Bronchial epithelial cell (primary cell): ENCODE results near the gene GPR161. TPM values are rescaled to one million over a fixed set of nuclear protein-coding genes. Genes with fewer than 3 reads are reported as not detected.

Experiments
- DNase-seq: peaks from one replicate; pipeline ENCODE4 v3.0.0-alpha.2; 2010; ENCODE audit warnings: low read depth
- FAIRE-seq: peaks from 2 replicates; lab custom pipeline; 2011; peaks lifted over from hg19 to GRCh38; lab: Jason Lieb, UNC
- H3K27me3 ChIP-seq: 2 replicates; pipeline ENCODE4 v1.5.1; 2011; ENCODE audit warnings: low read length; ENCODE audit not compliant: control insufficient read depth, insufficient read depth
- H3K36me3 ChIP-seq: 2 replicates; pipeline ENCODE4 v1.5.1; 2011; ENCODE audit warnings: low read length; ENCODE audit not compliant: control insufficient read depth, insufficient read depth
- H3K4me3 ChIP-seq: 2 replicates; pipeline ENCODE4 v1.5.1; 2011; ENCODE audit warnings: mild to moderate bottlenecking, low read depth, low read length, control low read depth
- CTCF ChIP-seq: IDR thresholded peaks from 2 replicates; pipeline ENCODE4 v1.5.1; 2011; ENCODE audit warnings: mild to moderate bottlenecking, moderate library complexity, low read length, control low read depth, inconsistent platforms; ENCODE audit not compliant: insufficient read depth, severe bottlenecking
- total RNA-seq: library from RNA; depleted of rRNA; stranded (reverse); fragments of >200 nt; gene quantifications from 2 replicates; pipeline ENCODE4 v1.2.1, GENCODE V29; 2014

GPR161 gene
- total RNA-seq, 1 donor from 2014 or later, result 8.2 TPM

GRCh38 chr1:168112673-168113305 lies 23.9 kb downstream of the GPR161 start:
- FAIRE-seq (peak; percentile 79), DNase-seq (peak; percentile 97)
- Histone ChIP-seq H3K36me3 (no peaks in the 10 kb centered on the region), H3K4me3 (no peak overlapping the region), H3K27me3 (no peaks in the 10 kb centered on the region)
- TF ChIP-seq CTCF, result no peak

- TF ChIP-seq CTCF, result no peak
- no peaks in the 10 kb centered on the region for H3K27me3 ChIP-seq
- no peak overlapping the region for H3K4me3 ChIP-seq
- DNase-seq, result peak; percentile 73
- FAIRE-seq, result no peak
- no peaks in the 10 kb centered on the region for H3K36me3 ChIP-seq
These were observed 25.7 kb downstream of the GPR161 start for GRCh38 chr1:168110896-168111545.

GRCh38 chr1:168106274-168106673 lies 30.5 kb downstream of the GPR161 start:
- FAIRE-seq (no peak), DNase-seq (no peak)
- Histone ChIP-seq H3K36me3 (peaks cover 1% of the 10 kb centered on the region), H3K27me3 (no peaks in the 10 kb centered on the region), H3K4me3 (no peak overlapping the region)
- no peak for TF ChIP-seq CTCF

GRCh38 chr1:168105846-168106245 lies 30.9 kb downstream of the GPR161 start:
- H3K27me3 ChIP-seq, result no peaks in the 10 kb centered on the region
- no peak overlapping the region for H3K4me3 ChIP-seq
- no peak for FAIRE-seq
- no peak for TF ChIP-seq CTCF
- H3K36me3 ChIP-seq, result peaks cover 1% of the 10 kb centered on the region
- DNase-seq, result no peak

- H3K27me3 ChIP-seq, result no peaks in the 10 kb centered on the region
- peak; percentile 87 for FAIRE-seq
These were observed 32.2 kb downstream of the GPR161 start for GRCh38 chr1:168104535-168104934.

More at GRCh38 chr1:168104535-168104934, 32.2 kb downstream of the GPR161 start:
- no peak for TF ChIP-seq CTCF
- Histone ChIP-seq H3K4me3 (no peak overlapping the region), H3K36me3 (peaks cover 1% of the 10 kb centered on the region)
- DNase-seq, result no peak
